SH-SY5Y (cell line): ENCODE results near the gene RAD51B.

Source experiments
- GATA2 ChIP-seq: IDR thresholded peaks from 2 replicates; pipeline ENCODE4 v1.6.1; 2011; ENCODE audit warnings: mild to moderate bottlenecking, low read depth, low read length
- GATA3 ChIP-seq: IDR thresholded peaks from 2 replicates; pipeline ENCODE4 v1.6.1; 2011; ENCODE audit warnings: low read depth, mild to moderate bottlenecking, low read length, moderate library complexity

GRCh38 chr14:68686724-68687123 lies 867.1 kb downstream of the RAD51B start:
- no peak for TF ChIP-seq GATA3
- no peak for TF ChIP-seq GATA2
